GM18867 (cell line): ENCODE results near the gene PIAS2.
A peak's percentile ranks its signal among the peaks of the same experiment; 100 is the strongest.
"Not testable (repeated sequence)": the region's sequence is repeated elsewhere in the genome, so short reads cannot be mapped to it uniquely, and the experiment has no call there.

Experiments used
- ATAC-seq: cut with Tn5 transposase; IDR thresholded peaks from one replicate; pipeline ENCODE4 v1.9.1; 2021; ENCODE audit warnings: mild to moderate bottlenecking, moderate library complexity; ENCODE audit not compliant: unreplicated experiment

The PIAS2 gene

GRCh38 chr18:46909497-46909896 lies 7.8 kb downstream of the PIAS2 start:
- no peak for ATAC-seq

GRCh38 chr18:46903406-46903805 lies 13.9 kb downstream of the PIAS2 start:
- no peak for ATAC-seq

- ATAC-seq = no peak
These were observed 17.9 kb downstream of the PIAS2 start for GRCh38 chr18:46899274-46899948.

GRCh38 chr18:46894124-46894523 lies 23.2 kb downstream of the PIAS2 start:
- no peak for ATAC-seq

- no peak for ATAC-seq
These were observed 23.9 kb downstream of the PIAS2 start for GRCh38 chr18:46893360-46893759.

- peak; percentile 60 for ATAC-seq
These were observed 24.5 kb downstream of the PIAS2 start for GRCh38 chr18:46892842-46893241.

- ATAC-seq = peak; percentile 88
These were observed 25.5 kb downstream of the PIAS2 start for GRCh38 chr18:46891742-46892214.

GRCh38 chr18:46888965-46889364 lies 28.3 kb downstream of the PIAS2 start:
- ATAC-seq = no peak

- no peak for ATAC-seq
These were observed 30.4 kb downstream of the PIAS2 start for GRCh38 chr18:46886893-46887292.

- ATAC-seq = no peak
These were observed 34.1 kb downstream of the PIAS2 start for GRCh38 chr18:46883180-46883579.

GRCh38 chr18:46877329-46877987 lies 39.8 kb downstream of the PIAS2 start:
- ATAC-seq = no peak

GRCh38 chr18:46868169-46868921 lies 49.0 kb downstream of the PIAS2 start:
- ATAC-seq = no peak

- ATAC-seq = no peak
These were observed 49.8 kb downstream of the PIAS2 start for GRCh38 chr18:46867367-46868143.

GRCh38 chr18:46866523-46866922 lies 50.8 kb downstream of the PIAS2 start:
- ATAC-seq = no peak

- not testable (repeated sequence) for ATAC-seq
These were observed 52.1 kb downstream of the PIAS2 start for GRCh38 chr18:46865245-46865644.

- ATAC-seq = peak; percentile 53
These were observed 57.5 kb downstream of the PIAS2 start for GRCh38 chr18:46859855-46860254.

GRCh38 chr18:46858290-46858689 lies 59.0 kb downstream of the PIAS2 start:
- no peak for ATAC-seq

- no peak for ATAC-seq
These were observed 60.3 kb downstream of the PIAS2 start for GRCh38 chr18:46856973-46857372.

- ATAC-seq = no peak
These were observed 68.3 kb downstream of the PIAS2 start for GRCh38 chr18:46849007-46849406.

- ATAC-seq = no peak
These were observed 73.9 kb downstream of the PIAS2 start for GRCh38 chr18:46843372-46843771.

- ATAC-seq = no peak
These were observed 74.7 kb downstream of the PIAS2 start for GRCh38 chr18:46842583-46842982.
